Esophagus squamous epithelium (tissue), 4 donors: ENCODE results near the gene COLQ.
"Not testable (repeated sequence)": the region's sequence is repeated elsewhere in the genome, so short reads cannot be mapped to it uniquely, and the experiment has no call there.

Experiments used
- CTCF ChIP-seq, 6 experiments: fragments of 450-650 bp in 4 of 6; fragments of 200-600 bp in 2 of 6; sonication (generic) in 2 of 6; IDR thresholded peaks; one replicate each; pipeline ENCODE4 v1.5.1; 2016 to 2019; ENCODE audit warnings: antibody characterized with exemption in 6 of 6, mild to moderate bottlenecking in 4 of 6, moderate library complexity in 4 of 6
- POLR2A ChIP-seq, 4 donors: fragments of 450-650 bp; IDR thresholded peaks; one replicate each; pipeline ENCODE4 v1.6.1; 2017; ENCODE audit warnings: antibody characterized with exemption in 4 of 4, mild to moderate bottlenecking in 4 of 4, moderate library complexity in 3 of 4

DNA sequence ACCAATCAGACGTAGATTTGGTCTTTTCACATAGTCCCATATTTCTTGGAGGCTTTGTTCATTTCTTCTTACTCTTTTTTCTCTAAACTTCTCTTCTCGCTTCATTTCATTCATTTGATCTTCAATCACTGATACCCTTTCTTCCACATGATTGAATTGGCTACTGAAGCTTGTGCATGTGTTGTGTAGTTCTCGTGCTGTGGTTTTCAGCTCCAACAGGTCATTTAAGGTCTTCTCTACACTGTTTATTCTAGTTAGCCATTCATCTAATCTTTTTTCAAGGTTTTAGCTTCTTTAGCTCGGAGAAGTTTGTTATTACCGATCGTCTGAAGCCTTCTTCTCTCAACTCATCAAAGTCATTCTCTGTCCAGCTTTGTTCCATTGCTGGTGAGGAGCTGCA lies 37.0 kb downstream of the COLQ start:
- not testable (repeated sequence) for TF ChIP-seq CTCF, POLR2A (IDR thresholded peaks at IDR 0.05)
